ENCODE measurements around the gene VPS25.

VPS25 gene

DNA sequence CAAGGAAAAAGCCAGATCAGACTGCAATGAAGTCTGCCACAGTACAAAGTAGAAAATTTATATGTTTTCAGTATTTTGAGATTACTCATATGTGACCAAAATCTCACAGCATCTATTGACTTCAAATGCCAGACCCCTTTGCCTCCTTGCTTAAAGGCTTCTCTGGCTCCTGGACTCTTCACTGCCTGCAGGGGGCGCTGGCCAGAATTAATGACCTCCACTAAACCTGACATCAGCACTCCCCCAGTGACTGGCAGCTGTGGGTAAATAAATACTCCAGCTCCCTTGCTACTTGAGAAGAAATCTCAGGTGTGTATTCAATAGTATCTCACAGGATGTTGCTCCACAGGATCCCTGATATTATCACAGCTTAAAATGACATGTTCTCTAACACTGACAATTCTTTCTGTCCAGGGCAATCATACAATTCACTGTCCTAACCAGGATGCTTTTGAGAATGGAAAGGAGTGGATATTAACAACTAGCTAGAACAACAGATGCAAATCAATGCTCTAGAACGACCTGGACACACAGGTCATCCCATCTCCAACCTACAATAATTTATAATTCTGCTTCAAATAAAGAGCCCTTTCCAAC, 46.8 kb downstream of the VPS25 start:
- no peak for TF ChIP-seq ZNF274 (IDR thresholded peaks at IDR 0.05; ENCODE audit: low read depth, low read length)
- H3K4me3 ChIP-seq (ENCODE audit: low read length), result no peak overlapping the region

DNA sequence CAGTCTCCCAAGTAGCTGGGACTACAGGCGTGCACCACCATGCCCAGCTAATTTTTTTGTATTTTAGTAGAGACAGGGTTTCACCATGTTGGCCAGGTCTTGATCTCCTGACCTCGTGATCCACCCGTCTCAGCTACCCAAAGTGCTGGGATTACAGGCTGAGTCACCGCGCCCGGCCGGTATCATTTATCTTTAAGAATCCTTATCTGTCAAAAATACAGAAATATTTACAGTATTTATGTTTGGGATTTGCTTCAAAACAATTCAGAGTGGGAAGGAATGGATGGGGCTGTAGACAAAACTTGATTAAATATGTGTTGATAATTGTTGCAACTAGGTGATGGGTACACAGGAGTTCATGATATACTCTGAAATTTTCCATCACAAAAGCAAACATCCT, 47.9 kb downstream of the VPS25 start:
- no peak for TF ChIP-seq ZNF274 (IDR thresholded peaks at IDR 0.05; ENCODE audit: low read depth, low read length)
- no peak overlapping the region for H3K4me3 ChIP-seq (ENCODE audit: low read length)

DNA sequence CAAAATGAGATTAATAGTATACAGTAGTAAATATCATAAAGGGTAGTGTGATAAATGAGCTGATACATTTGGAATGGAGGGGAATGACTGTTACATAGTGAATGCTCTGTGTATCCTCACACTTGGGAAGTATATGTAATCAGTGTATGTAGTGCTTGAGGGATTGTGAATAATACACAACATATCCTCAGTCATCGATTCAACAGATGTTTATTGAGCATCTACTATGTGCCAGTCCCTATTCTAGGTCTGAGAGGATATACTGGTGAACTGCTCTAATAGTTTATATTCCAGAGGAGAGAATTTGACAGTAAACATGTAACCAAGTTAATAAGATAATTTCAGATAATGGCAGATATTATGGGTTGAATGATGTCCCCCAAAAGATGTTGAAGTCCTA, 54.2 kb downstream of the VPS25 start:
- no peak overlapping the region for H3K4me3 ChIP-seq (ENCODE audit: low read length)
- TF ChIP-seq ZNF274 (IDR thresholded peaks at IDR 0.05; ENCODE audit: low read depth, low read length), result no peak

Measured in GM08714 (cell line).